Measurements from ENCODE around the gene FAM184B.

GRCh38 chr4:17805580-17806155, 24.2 kb upstream of the FAM184B start:
- TF ChIP-seq CTCF (IDR thresholded peaks at IDR 0.05), result no peak
- TF ChIP-seq POLR2A (IDR thresholded peaks at IDR 0.05), result no peak

Data from lower leg skin (tissue), 3 donors.